ENCODE results near the gene URGCP. TPM values are rescaled to one million over a fixed set of nuclear protein-coding genes. Genes with fewer than 3 reads are reported as not detected.
A peak's percentile ranks its signal among the peaks of the same experiment; 100 is the strongest.

Gene URGCP
- total and polyA plus RNA-seq, 4 donors, result 9.1 to 46.7 (median 31.1) TPM

DNA sequence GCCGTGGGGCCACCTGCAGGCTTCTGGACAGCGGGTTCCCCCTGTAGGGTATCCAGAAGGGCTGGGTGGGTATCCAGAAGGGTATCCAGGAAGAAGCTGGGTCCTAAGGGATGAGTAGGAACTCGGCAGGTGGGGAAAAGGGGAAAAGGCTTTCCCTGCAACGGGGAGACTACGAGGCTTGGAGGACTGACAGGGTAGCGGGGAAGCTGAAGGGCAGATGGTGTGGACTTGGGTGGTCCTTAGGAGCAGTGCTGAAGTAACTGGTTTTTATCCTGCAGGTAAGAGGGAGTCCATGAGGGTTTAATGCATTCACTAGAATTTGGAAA is 20.4 kb upstream of the URGCP start:
- no peaks in the 10 kb centered on the region for H3K4me1 ChIP-seq (ENCODE audit: control insufficient read depth in 1 of 2, insufficient read depth in 2 of 2, low read length in 2 of 2)
- ATAC-seq (ENCODE audit: low FRiP score) (peak; percentile 15), DNase-seq (no peak)
- H3K4me3 ChIP-seq (ENCODE audit: low read length in 2 of 2), result peak overlapping the region; percentile 45 to 69
- 0% methylated on average over 6 of the region's 6 CpGs for WGBS, 2 donors
- no peaks in the 10 kb centered on the region for H3K27me3 ChIP-seq (ENCODE audit: control insufficient read depth in 1 of 2, insufficient read depth in 2 of 2, low read length in 1 of 2)
- peak overlapping the region; percentile 53 to 89 for H3K27ac ChIP-seq (ENCODE audit: low read depth in 1 of 2, low read length in 2 of 2)
- no peaks in the 10 kb centered on the region for H3K9me3 ChIP-seq (ENCODE audit: control insufficient read depth, low read length)
- intact Hi-C loops (cut with DNase I), result loop anchor here (2.0 to 5.0 kb wide), 2 partner anchors 54 to 58 kb away; partner anchors contain the start of gene MRPS24 (in 1 of the 2)
- no peaks in the 10 kb centered on the region for H3K36me3 ChIP-seq (ENCODE audit: control insufficient read depth in 1 of 2, insufficient read depth in 2 of 2, low read length in 1 of 2)

DNA sequence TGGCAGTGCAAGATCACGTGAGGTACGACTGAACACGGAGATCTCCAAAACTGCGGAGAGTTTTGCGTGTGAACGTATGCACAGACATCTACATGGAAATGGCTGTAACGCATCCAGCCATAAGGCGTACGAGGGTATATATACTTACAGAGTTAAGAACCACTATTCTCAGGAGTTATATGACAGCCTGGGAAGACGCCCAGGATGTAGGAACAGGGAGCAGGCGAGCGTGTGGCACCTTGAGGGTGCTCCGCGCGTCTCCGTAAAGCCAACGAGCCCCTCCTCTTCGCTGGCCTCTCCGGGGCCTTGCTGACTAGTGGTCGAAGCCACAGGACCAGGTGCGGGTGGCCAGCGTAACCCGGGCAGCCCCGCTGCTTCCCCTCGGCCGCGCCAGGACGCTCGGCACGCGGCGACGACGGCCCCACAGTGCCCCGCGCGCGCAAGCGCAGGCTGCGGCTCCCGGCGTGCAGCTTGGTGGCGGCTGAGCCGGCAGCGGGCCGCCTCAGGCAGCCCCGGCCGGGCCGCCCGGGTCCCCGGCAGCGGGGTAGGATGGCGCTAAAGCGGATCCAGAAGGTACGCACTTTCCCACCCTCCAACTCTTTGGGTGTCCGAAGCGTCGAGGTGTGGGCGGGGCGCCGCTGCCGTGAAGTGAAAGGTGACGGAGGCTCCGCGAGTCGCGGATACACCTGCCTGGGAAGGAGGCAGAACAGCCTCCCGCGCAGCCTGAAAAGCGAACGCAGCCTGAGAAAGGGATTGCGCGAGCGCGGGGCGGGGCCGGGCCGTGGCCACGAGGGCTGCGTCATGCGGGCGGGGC is 19.8 kb upstream of the URGCP start, which contains the start of gene UBE2D4:
Gene UBE2D4, plus strand, starts transcription at position 453 of the 814 bp plus-strand sequence. Its CDS starts 97 bp downstream, at position 550.
- intact Hi-C loops (cut with DNase I), result loop anchor here (2.0 to 5.0 kb wide), 2 partner anchors 54 to 57 kb away; partner anchors contain the start of gene MRPS24 (in 1 of the 2)
- DNase-seq, result peak; percentile 89 to 96
- Histone ChIP-seq H3K27me3 (ENCODE audit: control insufficient read depth in 1 of 2, insufficient read depth in 2 of 2, low read length in 1 of 2) (no peaks in the 10 kb centered on the region), H3K4me3 (ENCODE audit: low read length in 2 of 2) (peak within 1 kb of the TSS; percentile 45 to 69), H3K27ac (ENCODE audit: low read depth in 1 of 2, low read length in 2 of 2) (peak within 1 kb of the TSS; percentile 53 to 89), H3K4me1 (ENCODE audit: control insufficient read depth in 1 of 2, insufficient read depth in 2 of 2, low read length in 2 of 2) (no peaks in the 10 kb centered on the region), H3K9me3 (ENCODE audit: control insufficient read depth, low read length) (no peaks in the 10 kb centered on the region), H3K36me3 (ENCODE audit: control insufficient read depth in 1 of 2, insufficient read depth in 2 of 2, low read length in 1 of 2) (no peaks in the 10 kb centered on the region)
- 0% methylated on average over 67 to 82 of the region's 82 CpGs for WGBS, 2 donors
- ATAC-seq (ENCODE audit: low FRiP score), result peak; percentile 95

DNA sequence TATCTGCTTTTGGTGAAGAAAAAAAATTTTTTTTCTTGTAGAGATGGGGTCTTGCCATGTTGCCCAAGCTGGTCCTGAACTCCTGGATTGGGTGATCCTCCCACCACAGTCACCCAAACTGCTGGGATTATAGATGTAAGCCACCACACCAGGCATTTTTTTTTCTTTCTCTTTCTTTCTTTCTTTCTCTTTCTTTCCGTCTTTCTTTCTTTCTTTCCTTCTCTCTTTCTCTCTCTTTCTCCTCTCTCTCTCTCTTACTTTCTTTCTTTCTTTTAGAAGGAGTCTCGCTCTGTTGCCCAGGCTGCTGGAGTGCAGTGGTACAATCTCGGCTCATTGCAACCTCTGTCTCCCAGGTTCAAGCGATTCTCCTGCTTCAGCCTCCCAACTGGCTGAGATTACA is 16.3 kb upstream of the URGCP start:
- 93 to 96% methylated on average over 4 of the region's 4 CpGs for WGBS, 2 donors
- Histone ChIP-seq H3K9me3 (ENCODE audit: control insufficient read depth, low read length) (no peaks in the 10 kb centered on the region), H3K27ac (ENCODE audit: low read depth in 1 of 2, low read length in 2 of 2) (no peak overlapping the region), H3K36me3 (ENCODE audit: control insufficient read depth in 1 of 2, insufficient read depth in 2 of 2, low read length in 1 of 2) (no peaks in the 10 kb centered on the region), H3K27me3 (ENCODE audit: control insufficient read depth in 1 of 2, insufficient read depth in 2 of 2, low read length in 1 of 2) (no peaks in the 10 kb centered on the region), H3K4me1 (ENCODE audit: control insufficient read depth in 1 of 2, insufficient read depth in 2 of 2, low read length in 2 of 2) (no peaks in the 10 kb centered on the region), H3K4me3 (ENCODE audit: low read length in 2 of 2) (no peak overlapping the region)
- no peak for ATAC-seq (ENCODE audit: low FRiP score)
- intact Hi-C loops (cut with DNase I), result no loop called here
- DNase-seq, result no peak

DNA sequence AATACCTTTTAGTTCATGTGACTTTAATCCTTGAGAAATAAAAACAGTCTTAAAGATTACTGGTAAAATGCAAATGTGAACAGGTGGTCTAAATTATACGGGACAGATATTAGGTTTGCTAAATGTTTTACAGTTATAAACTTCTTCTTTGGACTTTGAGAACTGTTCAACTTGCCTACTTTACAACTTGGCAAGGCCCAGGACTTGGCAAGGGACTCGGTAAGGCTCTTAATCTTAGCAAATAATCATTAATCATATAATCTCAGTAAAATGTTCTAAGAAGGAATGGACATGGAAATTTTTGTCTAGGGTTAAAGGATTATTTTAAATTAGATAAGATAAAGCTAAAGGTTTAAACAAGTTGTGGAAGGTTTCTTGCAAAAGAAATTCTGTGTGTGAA is 15.0 kb upstream of the URGCP start:
- WGBS, 2 donors, result 5 to 10% methylated on average over 2 of the region's 2 CpGs
- Histone ChIP-seq H3K36me3 (ENCODE audit: control insufficient read depth in 1 of 2, insufficient read depth in 2 of 2, low read length in 1 of 2) (no peaks in the 10 kb centered on the region), H3K9me3 (ENCODE audit: control insufficient read depth, low read length) (no peaks in the 10 kb centered on the region), H3K4me1 (ENCODE audit: control insufficient read depth in 1 of 2, insufficient read depth in 2 of 2, low read length in 2 of 2) (no peaks in the 10 kb centered on the region), H3K4me3 (ENCODE audit: low read length in 2 of 2) (no peak overlapping the region), H3K27ac (ENCODE audit: low read depth in 1 of 2, low read length in 2 of 2) (no peak overlapping the region), H3K27me3 (ENCODE audit: control insufficient read depth in 1 of 2, insufficient read depth in 2 of 2, low read length in 1 of 2) (no peaks in the 10 kb centered on the region)
- no peak for DNase-seq
- no peak for ATAC-seq (ENCODE audit: low FRiP score)
- intact Hi-C loops (cut with DNase I), result no loop called here

DNA sequence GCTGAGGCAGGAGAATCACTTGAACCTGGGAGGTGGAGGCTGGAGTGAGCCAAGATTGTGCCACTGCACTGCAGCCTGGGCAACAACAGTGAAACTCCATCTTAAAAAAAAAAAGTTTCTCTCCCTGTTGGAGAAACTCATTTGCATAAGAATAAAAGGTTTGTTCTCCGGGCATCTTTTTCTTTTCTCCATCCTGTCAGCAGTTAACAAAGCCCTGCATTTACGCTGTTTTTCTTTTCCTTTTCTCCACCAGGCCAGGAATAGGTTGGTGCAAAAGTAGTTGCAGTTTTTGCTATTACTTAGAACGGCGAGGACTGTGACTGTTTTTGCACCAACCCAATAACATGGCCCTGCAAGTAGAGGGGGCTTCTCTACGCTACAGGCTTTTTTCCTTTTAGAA is 9.5 kb upstream of the URGCP start:
- DNase-seq (no peak), ATAC-seq (ENCODE audit: low FRiP score) (no peak)
- Histone ChIP-seq H3K4me3 (ENCODE audit: low read length in 2 of 2) (no peak overlapping the region), H3K27ac (ENCODE audit: low read depth in 1 of 2, low read length in 2 of 2) (no peak overlapping the region), H3K4me1 (ENCODE audit: control insufficient read depth in 1 of 2, insufficient read depth in 2 of 2, low read length in 2 of 2) (no peaks in the 10 kb centered on the region), H3K27me3 (ENCODE audit: control insufficient read depth in 1 of 2, insufficient read depth in 2 of 2, low read length in 1 of 2) (no peaks in the 10 kb centered on the region), H3K9me3 (ENCODE audit: control insufficient read depth, low read length) (no peaks in the 10 kb centered on the region), H3K36me3 (ENCODE audit: control insufficient read depth in 1 of 2, insufficient read depth in 2 of 2, low read length in 1 of 2) (no peaks in the 10 kb centered on the region)
- intact Hi-C loops (cut with DNase I), result no loop called here
- WGBS, 2 donors, result 93 to 95% methylated on average over 5 of the region's 5 CpGs

DNA sequence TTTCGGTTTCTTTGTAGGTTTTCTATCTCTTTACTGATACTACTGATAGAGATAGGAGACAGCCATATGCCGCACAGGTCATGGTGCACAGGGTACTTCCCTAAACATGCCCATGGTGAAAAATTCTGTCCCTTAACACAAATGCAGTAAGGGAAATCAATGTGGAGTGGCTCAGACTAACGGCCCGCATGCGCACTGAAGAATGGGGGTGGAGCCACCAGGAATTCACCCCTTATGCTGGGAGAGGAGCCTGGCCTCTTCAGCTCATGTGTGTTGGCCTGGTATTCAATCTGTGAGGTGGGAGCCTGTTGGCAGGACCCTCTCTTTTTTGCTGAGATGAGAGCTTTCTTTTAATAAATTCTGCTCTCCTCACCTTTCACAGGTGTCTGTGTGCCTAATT is 8.4 kb upstream of the URGCP start:
- ATAC-seq (ENCODE audit: low FRiP score), result no peak
- Histone ChIP-seq H3K27ac (ENCODE audit: low read depth in 1 of 2, low read length in 2 of 2) (no peak overlapping the region), H3K4me1 (ENCODE audit: control insufficient read depth in 1 of 2, insufficient read depth in 2 of 2, low read length in 2 of 2) (no peaks in the 10 kb centered on the region), H3K9me3 (ENCODE audit: control insufficient read depth, low read length) (no peaks in the 10 kb centered on the region), H3K4me3 (ENCODE audit: low read length in 2 of 2) (no peak overlapping the region), H3K36me3 (ENCODE audit: control insufficient read depth in 1 of 2, insufficient read depth in 2 of 2, low read length in 1 of 2) (no peaks in the 10 kb centered on the region), H3K27me3 (ENCODE audit: control insufficient read depth in 1 of 2, insufficient read depth in 2 of 2, low read length in 1 of 2) (no peaks in the 10 kb centered on the region)
- intact Hi-C loops (cut with DNase I), result no loop called here
- DNase-seq, result no peak
- 86 to 88% methylated on average over 5 of the region's 5 CpGs for WGBS, 2 donors

DNA sequence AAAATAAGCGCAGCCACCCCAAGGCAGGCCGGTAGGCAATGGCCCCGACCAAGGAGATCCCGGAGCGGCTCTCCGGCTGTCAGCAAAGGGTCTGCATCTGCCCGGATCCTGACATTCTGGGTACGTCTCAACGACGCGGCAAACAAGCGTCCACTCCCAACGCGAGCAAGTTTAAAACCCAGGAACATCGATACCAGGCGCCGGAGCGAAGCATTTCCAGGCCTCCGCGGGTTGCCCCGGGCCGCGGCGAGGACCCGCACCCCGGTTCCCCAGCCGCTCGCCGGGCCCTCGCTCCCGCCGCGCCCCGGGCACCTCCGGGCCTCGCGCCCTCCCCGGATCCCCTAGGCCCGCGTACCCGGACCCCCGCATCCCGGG is 453 bp downstream of the URGCP start:
- WGBS, 2 donors, result 0 to 1% methylated on average over 40 to 43 of the region's 43 CpGs
- Histone ChIP-seq H3K9me3 (ENCODE audit: control insufficient read depth, low read length) (no peaks in the 10 kb centered on the region), H3K4me1 (ENCODE audit: control insufficient read depth in 1 of 2, insufficient read depth in 2 of 2, low read length in 2 of 2) (no peaks in the 10 kb centered on the region), H3K4me3 (ENCODE audit: low read length in 2 of 2) (peak overlapping the region; percentile 96 to 99), H3K27ac (ENCODE audit: low read depth in 1 of 2, low read length in 2 of 2) (peak overlapping the region; percentile 91 to 97), H3K36me3 (ENCODE audit: control insufficient read depth in 1 of 2, insufficient read depth in 2 of 2, low read length in 1 of 2) (no peaks in the 10 kb centered on the region), H3K27me3 (ENCODE audit: control insufficient read depth in 1 of 2, insufficient read depth in 2 of 2, low read length in 1 of 2) (no peaks in the 10 kb centered on the region)
- intact Hi-C loops (cut with DNase I), result no loop called here
- DNase-seq, result peak in 1 of 2 donors; percentile 76
- peak; percentile 10 for ATAC-seq (ENCODE audit: low FRiP score)

DNA sequence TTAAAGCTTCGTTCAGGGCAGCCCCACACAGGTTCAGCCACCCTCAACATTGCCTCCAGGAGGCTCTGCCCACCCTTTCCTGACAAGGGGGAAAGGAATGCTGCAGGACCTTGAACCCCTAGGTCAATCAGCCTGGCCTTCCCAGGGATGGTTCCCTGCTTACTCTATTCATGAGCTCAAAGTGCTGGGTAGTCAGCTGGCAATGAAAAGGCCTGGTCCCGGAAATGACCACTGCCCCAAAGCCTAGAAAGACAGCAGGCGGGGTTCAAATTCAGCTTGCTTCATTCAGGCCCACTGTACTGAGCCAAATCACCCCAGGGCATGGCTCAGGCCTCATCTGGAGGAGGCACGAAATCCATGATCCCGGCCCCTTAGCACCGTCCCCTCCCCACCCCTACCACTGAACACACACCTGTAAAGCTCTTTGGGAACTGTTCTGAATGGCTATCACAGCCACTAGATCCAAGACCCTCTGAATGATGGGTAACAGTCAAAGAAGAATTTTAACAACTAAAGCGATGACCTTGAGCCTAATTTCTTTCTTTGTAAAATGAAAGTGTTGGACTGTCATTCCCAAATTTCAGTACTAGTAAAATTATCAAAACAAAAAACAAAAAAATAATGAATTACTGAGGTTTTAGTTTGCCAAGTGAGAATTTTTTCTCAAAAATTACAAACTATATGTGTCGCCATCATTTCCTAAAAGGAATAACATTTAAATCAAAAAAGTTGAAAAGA is 1.0 kb downstream of the URGCP start:
- Histone ChIP-seq H3K27me3 (ENCODE audit: control insufficient read depth in 1 of 2, insufficient read depth in 2 of 2, low read length in 1 of 2) (no peaks in the 10 kb centered on the region), H3K4me3 (ENCODE audit: low read length in 2 of 2) (peak overlapping the region; percentile 96 to 99), H3K4me1 (ENCODE audit: control insufficient read depth in 1 of 2, insufficient read depth in 2 of 2, low read length in 2 of 2) (no peaks in the 10 kb centered on the region), H3K27ac (ENCODE audit: low read depth in 1 of 2, low read length in 2 of 2) (peak overlapping the region; percentile 4 to 91), H3K36me3 (ENCODE audit: control insufficient read depth in 1 of 2, insufficient read depth in 2 of 2, low read length in 1 of 2) (no peaks in the 10 kb centered on the region), H3K9me3 (ENCODE audit: control insufficient read depth, low read length) (no peaks in the 10 kb centered on the region)
- DNase-seq (no peak), ATAC-seq (ENCODE audit: low FRiP score) (peak; percentile 56)
- WGBS, 2 donors, result 36 to 42% methylated on average over 8 of the region's 8 CpGs
- intact Hi-C loops (cut with DNase I), result no loop called here

Measured in aorta (tissue), 5 donors.